ENCODE measurements around the gene ARHGAP18. TPM values are rescaled to one million over a fixed set of nuclear protein-coding genes. Genes with fewer than 3 reads are reported as not detected.
A peak's percentile ranks its signal among the peaks of the same experiment; 100 is the strongest.

Gene ARHGAP18
- total and polyA plus RNA-seq, 2 of the 13 experiments (the other 11 are each of a cell fraction or from before 2014, with no cell fraction given) = 58.2 to 115 TPM

GRCh38 chr6:129683601-129684322 is 26.2 kb downstream of the ARHGAP18 start (continued):
- TF ChIP-seq REPIN1 (CRISPR knock-in tag; IDR thresholded peaks at IDR 0.05; ENCODE audit: borderline replicate concordance, low read depth) (no peak), IKZF5 (CRISPR knock-in tag; IDR thresholded peaks at IDR 0.05) (peak; percentile 83; the same call in 1 of the 2 replicates), HNF1B (CRISPR knock-in tag; IDR thresholded peaks at IDR 0.05) (peak; percentile 83), FOXO1 (CRISPR knock-in tag; IDR thresholded peaks at IDR 0.05) (peak; percentile 52; the same call in 1 of the 2 replicates), SUZ12 (IDR thresholded peaks at IDR 0.05; ENCODE audit: low read depth, low read length) (no peak), ZFP41 (CRISPR knock-in tag; IDR thresholded peaks at IDR 0.05; ENCODE audit: borderline replicate concordance) (no peak), TCF7 (IDR thresholded peaks at IDR 0.05; ENCODE audit: low read depth) (0 out of 2 replicates have a peak, but pooled peaks have one; percentile 28), MTA3 (CRISPR knock-in tag; IDR thresholded peaks at IDR 0.05) (no peak), ZNF766 (CRISPR knock-in tag; IDR thresholded peaks at IDR 0.05; ENCODE audit: borderline replicate concordance) (no peak), PRMT3 (CRISPR knock-in tag; IDR thresholded peaks at IDR 0.05; ENCODE audit: borderline replicate concordance, low read depth) (no peak), ZNF350 (CRISPR knock-in tag; IDR thresholded peaks at IDR 0.05; ENCODE audit: borderline replicate concordance, low read depth) (peak; percentile 43; the same call in 1 of the 2 replicates), ZNF570 (CRISPR knock-in tag; IDR thresholded peaks at IDR 0.05; ENCODE audit: borderline replicate concordance) (no peak), ZNF329 (CRISPR knock-in tag; IDR thresholded peaks at IDR 0.05; ENCODE audit: low read depth) (no peak), NFKB2 (CRISPR knock-in tag; IDR thresholded peaks at IDR 0.05; ENCODE audit: borderline replicate concordance) (no peak), FOXC1 (CRISPR knock-in tag; IDR thresholded peaks at IDR 0.05; ENCODE audit: borderline replicate concordance) (peak; percentile 33; the same call in 1 of the 2 replicates), MIXL1 (CRISPR knock-in tag; IDR thresholded peaks at IDR 0.05) (peak; percentile 73; the same call in 1 of the 2 replicates), ZNF639 (CRISPR knock-in tag; conservative IDR thresholded peaks at IDR 0.05) (no peak)
- TF ChIP-seq, protein P1, sequence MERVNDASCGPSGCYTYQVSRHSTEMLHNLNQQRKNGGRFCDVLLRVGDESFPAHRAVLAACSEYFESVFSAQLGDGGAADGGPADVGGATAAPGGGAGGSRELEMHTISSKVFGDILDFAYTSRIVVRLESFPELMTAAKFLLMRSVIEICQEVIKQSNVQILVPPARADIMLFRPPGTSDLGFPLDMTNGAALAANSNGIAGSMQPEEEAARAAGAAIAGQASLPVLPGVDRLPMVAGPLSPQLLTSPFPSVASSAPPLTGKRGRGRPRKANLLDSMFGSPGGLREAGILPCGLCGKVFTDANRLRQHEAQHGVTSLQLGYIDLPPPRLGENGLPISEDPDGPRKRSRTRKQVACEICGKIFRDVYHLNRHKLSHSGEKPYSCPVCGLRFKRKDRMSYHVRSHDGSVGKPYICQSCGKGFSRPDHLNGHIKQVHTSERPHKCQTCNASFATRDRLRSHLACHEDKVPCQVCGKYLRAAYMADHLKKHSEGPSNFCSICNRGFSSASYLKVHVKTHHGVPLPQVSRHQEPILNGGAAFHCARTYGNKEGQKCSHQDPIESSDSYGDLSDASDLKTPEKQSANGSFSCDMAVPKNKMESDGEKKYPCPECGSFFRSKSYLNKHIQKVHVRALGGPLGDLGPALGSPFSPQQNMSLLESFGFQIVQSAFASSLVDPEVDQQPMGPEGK (CRISPR knock-in tag; IDR thresholded peaks at IDR 0.05) = 0 out of 2 replicates have a peak, but pooled peaks have one; percentile 11
- TF ChIP-seq, protein P2, sequence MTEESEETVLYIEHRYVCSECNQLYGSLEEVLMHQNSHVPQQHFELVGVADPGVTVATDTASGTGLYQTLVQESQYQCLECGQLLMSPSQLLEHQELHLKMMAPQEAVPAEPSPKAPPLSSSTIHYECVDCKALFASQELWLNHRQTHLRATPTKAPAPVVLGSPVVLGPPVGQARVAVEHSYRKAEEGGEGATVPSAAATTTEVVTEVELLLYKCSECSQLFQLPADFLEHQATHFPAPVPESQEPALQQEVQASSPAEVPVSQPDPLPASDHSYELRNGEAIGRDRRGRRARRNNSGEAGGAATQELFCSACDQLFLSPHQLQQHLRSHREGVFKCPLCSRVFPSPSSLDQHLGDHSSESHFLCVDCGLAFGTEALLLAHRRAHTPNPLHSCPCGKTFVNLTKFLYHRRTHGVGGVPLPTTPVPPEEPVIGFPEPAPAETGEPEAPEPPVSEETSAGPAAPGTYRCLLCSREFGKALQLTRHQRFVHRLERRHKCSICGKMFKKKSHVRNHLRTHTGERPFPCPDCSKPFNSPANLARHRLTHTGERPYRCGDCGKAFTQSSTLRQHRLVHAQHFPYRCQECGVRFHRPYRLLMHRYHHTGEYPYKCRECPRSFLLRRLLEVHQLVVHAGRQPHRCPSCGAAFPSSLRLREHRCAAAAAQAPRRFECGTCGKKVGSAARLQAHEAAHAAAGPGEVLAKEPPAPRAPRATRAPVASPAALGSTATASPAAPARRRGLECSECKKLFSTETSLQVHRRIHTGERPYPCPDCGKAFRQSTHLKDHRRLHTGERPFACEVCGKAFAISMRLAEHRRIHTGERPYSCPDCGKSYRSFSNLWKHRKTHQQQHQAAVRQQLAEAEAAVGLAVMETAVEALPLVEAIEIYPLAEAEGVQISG (CRISPR knock-in tag; IDR thresholded peaks at IDR 0.05) = peak; percentile 52; the same call in 1 of the 2 replicates
